Measurements from ENCODE around the gene ATP13A3. TPM values are rescaled to one million over a fixed set of nuclear protein-coding genes. Genes with fewer than 3 reads are reported as not detected.
A peak's percentile ranks its signal among the peaks of the same experiment; 100 is the strongest.

ATP13A3 gene
- total and polyA plus RNA-seq, 11 donors = 26.6 to 237 (median 105) TPM

GRCh38 chr3:194369522-194370279, 117.1 kb downstream of the ATP13A3 start, which contains the start of gene LRRC15:
LRRC15 (minus strand) TSS chr3:194369743; CDS start chr3:194361043, 8,700 bp downstream.
- ATAC-seq (peak; percentile 49 to 85 (median 70)), DNase-seq (peak in 2 of 5 donors; percentile 32 to 50)
- Histone ChIP-seq H3K36me3 (no peaks in the 10 kb centered on the region), H3K27me3 (peaks cover 0 to 14% (median 0%) of the 10 kb centered on the region in 9 donors), H3K4me3 (no peak within 1 kb of the TSS), H3K4me1 (peaks cover 0 to 16% (median 4%) of the 10 kb centered on the region in 12 donors), H3K9me3 (no peaks in the 10 kb centered on the region), H3K27ac (no peak within 1 kb of the TSS)
- TF ChIP-seq POLR2A (IDR thresholded peaks at IDR 0.05) (no peak), CTCF (IDR thresholded peaks at IDR 0.05) (no peak)
- 15 to 25% (median 25%) methylated on average over 10 to 21 of the region's 21 CpGs for WGBS, 4 donors
- intact Hi-C loops (cut with DNase I) = no loop called here

GRCh38 chr3:194368918-194369317, 117.9 kb downstream of the ATP13A3 start:
- WGBS, 4 donors = 63 to 89% (median 82%) methylated on average over 6 of the region's 6 CpGs
- Histone ChIP-seq H3K36me3 (no peaks in the 10 kb centered on the region), H3K4me1 (peaks cover 0 to 24% (median 9%) of the 10 kb centered on the region in 12 donors), H3K27ac (no peak overlapping the region), H3K27me3 (peaks cover 0 to 14% (median 0%) of the 10 kb centered on the region in 9 donors), H3K9me3 (no peaks in the 10 kb centered on the region), H3K4me3 (no peak overlapping the region)
- TF ChIP-seq CTCF (IDR thresholded peaks at IDR 0.05) = no peak
- TF ChIP-seq POLR2A (IDR thresholded peaks at IDR 0.05) = no peak
- intact Hi-C loops (cut with DNase I) = no loop called here
- DNase-seq (no peak), ATAC-seq (no peak)

DNA sequence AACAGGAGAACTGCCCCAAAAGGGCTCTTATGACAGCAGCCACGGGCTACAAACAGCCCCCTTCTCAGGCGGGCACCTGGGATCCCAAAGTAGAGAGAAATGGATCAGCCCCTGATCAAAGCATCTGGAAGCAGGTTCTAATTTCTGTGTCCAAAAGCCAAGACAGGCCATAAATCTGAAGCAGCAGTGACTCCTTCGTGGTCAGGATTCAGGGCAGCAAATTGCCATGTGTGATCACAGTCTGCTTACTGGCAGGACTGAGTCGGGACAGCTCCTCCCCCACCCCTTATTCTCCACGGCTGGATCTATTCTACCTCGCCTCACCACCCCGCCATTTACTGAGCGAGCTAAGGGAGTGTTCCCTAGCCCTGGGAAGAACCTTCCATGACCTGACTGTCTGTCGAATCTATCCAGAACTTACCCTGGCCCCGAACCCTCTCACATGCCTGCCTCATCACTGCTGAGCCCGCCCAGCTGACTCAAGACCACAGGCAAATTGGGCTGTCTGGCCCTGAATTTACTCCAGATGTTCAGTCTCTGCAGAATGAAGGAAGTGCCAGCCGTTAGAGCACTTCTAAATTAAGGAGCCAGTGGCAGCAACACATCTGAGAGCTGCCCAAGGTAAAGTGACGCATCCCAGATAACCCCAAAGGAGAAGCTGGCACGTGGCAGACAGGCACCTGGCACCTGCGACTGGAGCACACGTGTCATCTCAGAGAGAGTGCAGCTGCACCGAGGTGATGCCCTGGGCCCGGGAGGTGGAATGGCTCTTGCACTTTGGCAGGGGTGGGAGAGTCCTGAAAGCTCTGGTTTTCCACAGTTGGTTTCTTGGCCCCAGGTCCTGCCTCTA, 118.6 kb downstream of the ATP13A3 start:
- no peak for DNase-seq
- H3K4me3 ChIP-seq = no peak overlapping the region
- intact Hi-C loops (cut with DNase I) = no loop called here
- ATAC-seq = peak in 3 of 4 donors; percentile 5 to 26 (median 6)
- WGBS, 4 donors = 58 to 73% (median 65%) methylated on average over 16 to 18 of the region's 18 CpGs
- no peaks in the 10 kb centered on the region for H3K36me3 ChIP-seq
- peaks cover 0 to 24% (median 9%) of the 10 kb centered on the region in 12 donors for H3K4me1 ChIP-seq
- H3K27ac ChIP-seq = no peak overlapping the region
- H3K27me3 ChIP-seq = peaks cover 0 to 14% (median 0%) of the 10 kb centered on the region in 9 donors
- H3K9me3 ChIP-seq = no peaks in the 10 kb centered on the region
- TF ChIP-seq POLR2A (IDR thresholded peaks at IDR 0.05) (no peak), CTCF (IDR thresholded peaks at IDR 0.05) (no peak)

- no peak for TF ChIP-seq POLR2A (IDR thresholded peaks at IDR 0.05)
- no peak for TF ChIP-seq CTCF (IDR thresholded peaks at IDR 0.05)
- Histone ChIP-seq H3K27me3 (peaks cover 0 to 14% (median 0%) of the 10 kb centered on the region in 9 donors), H3K4me1 (peaks cover 0 to 24% (median 9%) of the 10 kb centered on the region in 12 donors), H3K9me3 (no peaks in the 10 kb centered on the region), H3K36me3 (no peaks in the 10 kb centered on the region), H3K27ac (no peak overlapping the region), H3K4me3 (no peak overlapping the region)
- intact Hi-C loops (cut with DNase I) = no loop called here
- WGBS, 4 donors = 81 to 94% (median 88%) methylated on average over 12 of the region's 12 CpGs
- ATAC-seq (no peak), DNase-seq (no peak)
Observed at GRCh38 chr3:194365978-194366490, 120.8 kb downstream of the ATP13A3 start.

All from heart left ventricle (tissue), 16 donors.